T-helper 1 cell treated with Interleukin-12 subunit alpha and Interleukin-12 subunit beta and Interleukin-4 antibody, amounts not matched to agents 30 μg/mL and 1 μg/mL, for 36 hours (primary cell): ENCODE results near the gene C1QC.
"Not testable (repeated sequence)": the region's sequence is repeated elsewhere in the genome, so short reads cannot be mapped to it uniquely, and the experiment has no call there.

Source experiments
- H3K27ac Mint-ChIP-seq: one replicate; pipeline ENCODE4 v1.8.0; 2021; ENCODE audit warnings: mild to moderate bottlenecking, mixed read lengths
- H3K27me3 Mint-ChIP-seq: one replicate; pipeline ENCODE4 v1.8.0; 2021; ENCODE audit warnings: low read depth, mixed read lengths
- H3K36me3 Mint-ChIP-seq: one replicate; pipeline ENCODE4 v1.8.0; 2021; ENCODE audit warnings: low read depth, mixed read lengths
- H3K4me1 Mint-ChIP-seq: one replicate; pipeline ENCODE4 v1.8.0; 2021; ENCODE audit warnings: low read depth, mixed read lengths
- H3K4me3 Mint-ChIP-seq: one replicate; pipeline ENCODE4 v1.8.0; 2021; ENCODE audit warnings: mild to moderate bottlenecking, moderate library complexity, mixed read lengths
- H3K9me3 Mint-ChIP-seq: one replicate; pipeline ENCODE4 v1.8.0; 2021; ENCODE audit warnings: mixed read lengths

C1QC gene

DNA sequence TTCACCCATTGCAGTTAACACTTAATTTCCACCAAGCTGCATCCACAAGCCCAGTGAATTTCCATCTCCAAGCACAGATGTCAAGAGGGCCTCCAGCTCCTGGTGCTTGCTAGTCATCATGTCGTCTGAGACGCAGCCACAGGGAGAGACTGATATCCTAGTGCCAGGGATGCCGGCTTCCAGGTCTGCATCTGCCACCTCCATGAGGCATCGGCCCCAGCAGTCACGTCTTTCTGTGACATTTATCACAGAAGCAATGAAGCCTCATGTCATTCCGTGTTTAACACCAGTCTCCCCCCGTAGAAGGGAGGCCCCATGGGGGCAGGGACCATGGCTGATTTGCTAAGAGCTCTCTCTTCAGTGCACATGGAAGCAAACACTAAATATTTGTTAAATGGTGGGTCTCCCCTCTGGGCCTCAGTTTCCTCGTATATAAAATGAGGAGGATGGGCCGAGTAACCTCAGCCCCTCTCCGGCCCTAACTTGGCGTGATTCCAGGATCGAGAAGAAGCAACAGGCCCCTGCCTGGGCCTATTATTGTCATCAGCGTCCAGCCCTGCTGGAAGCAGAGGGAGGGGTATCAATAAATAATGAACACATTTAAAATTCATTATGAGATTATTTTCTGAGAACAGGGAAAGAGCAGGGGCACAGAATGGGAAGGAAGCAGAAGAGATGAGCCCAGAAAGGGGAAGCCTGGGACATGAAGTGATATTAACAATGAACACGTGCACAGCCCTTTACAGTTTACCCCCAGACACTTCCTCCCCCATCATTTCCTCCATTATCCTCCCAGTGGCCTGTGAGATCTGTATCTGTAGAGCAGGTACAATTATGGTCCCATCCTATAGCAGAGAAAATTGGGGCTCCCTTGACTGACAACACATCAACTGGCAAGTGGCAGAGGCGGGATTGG is 8.8 kb downstream of the C1QC start:
- Mint-ChIP-seq H3K36me3 (no peaks in the 10 kb centered on the region), H3K27ac (no peak overlapping the region), H3K9me3 (no peaks in the 10 kb centered on the region), H3K4me1 (no peaks in the 10 kb centered on the region), H3K27me3 (no peaks in the 10 kb centered on the region), H3K4me3 (no peak overlapping the region)

DNA sequence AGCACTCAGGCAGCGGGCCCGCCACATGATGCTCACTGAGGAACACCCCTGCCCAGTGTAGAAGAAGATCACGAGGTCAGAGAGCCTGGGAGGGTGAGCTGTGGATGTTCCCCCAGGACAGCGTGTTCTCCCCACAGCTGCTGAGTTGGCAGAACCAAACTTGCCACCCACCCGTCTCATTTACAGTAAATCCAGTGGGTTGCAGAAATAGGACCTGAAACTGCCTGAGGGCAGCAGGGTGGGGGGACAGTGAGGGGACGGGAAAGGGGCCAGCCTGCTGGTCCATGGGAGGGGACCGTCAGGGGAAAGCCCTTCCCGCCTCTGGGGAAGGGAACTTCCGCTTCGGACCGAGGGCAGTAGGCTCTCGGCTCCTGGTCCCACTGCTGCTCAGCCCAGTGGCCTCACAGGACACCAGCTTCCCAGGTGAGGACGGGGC is 9.5 kb downstream of the C1QC start, which contains the start of gene C1QB:
TSS of gene C1QB (plus strand) at position 356 of the 436 bp plus-strand sequence. CDS start 6,227 bp downstream, outside the sequence.
- no peaks in the 10 kb centered on the region for H3K9me3 Mint-ChIP-seq

GRCh38 chr1:22654692-22655091 is 11.3 kb downstream of the C1QC start:
- no peaks in the 10 kb centered on the region for H3K27me3 Mint-ChIP-seq
- H3K9me3 Mint-ChIP-seq = no peaks in the 10 kb centered on the region
- H3K4me3 Mint-ChIP-seq = no peak overlapping the region
- no peaks in the 10 kb centered on the region for H3K4me1 Mint-ChIP-seq
- no peak overlapping the region for H3K27ac Mint-ChIP-seq
- H3K36me3 Mint-ChIP-seq = no peaks in the 10 kb centered on the region

More for the DNA sequence above, 9.5 kb downstream of the C1QC start, which contains the start of gene C1QB:
- Mint-ChIP-seq H3K4me1 (no peaks in the 10 kb centered on the region), H3K4me3 (no peak within 1 kb of the TSS), H3K36me3 (no peaks in the 10 kb centered on the region), H3K27ac (no peak within 1 kb of the TSS), H3K27me3 (no peaks in the 10 kb centered on the region)

DNA sequence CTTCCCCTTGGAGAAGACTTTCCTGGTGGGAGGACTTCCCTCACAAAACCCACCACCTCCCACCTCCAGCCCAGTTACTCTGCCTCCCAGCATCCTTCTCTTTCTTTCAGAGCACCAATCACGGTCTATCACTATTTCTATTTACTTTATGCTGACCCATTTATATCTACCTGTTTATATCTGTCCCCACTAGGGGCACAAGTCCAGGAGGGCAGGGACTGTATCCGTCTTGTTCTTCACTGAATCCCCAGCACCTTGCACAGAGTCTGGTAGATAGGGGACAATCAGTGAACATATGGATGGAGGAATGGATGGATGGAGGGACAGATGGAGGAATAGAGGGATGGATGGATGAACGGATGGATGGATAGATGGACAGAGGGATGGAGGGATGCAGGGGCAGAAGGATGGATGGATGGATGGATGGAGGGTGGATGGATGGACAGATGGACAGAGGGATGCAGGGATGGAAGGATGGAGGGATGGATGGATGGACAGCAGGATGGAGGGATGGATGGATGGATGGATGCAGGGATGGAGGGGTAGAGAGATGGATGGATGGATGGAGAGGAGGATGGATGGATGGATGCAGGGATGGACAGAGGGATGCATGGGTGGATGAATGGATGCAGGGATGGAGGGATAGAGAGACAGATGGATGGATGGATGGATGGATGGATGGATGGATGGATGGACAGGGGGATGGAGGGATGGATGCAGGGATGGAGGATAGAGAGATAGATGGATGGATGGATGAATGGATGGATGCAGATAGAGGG is 15.1 kb downstream of the C1QC start:
- no peak overlapping the region for H3K27ac Mint-ChIP-seq
- H3K36me3 Mint-ChIP-seq = no peaks in the 10 kb centered on the region
- H3K4me3 Mint-ChIP-seq = no peak overlapping the region
- H3K9me3 Mint-ChIP-seq = no peaks in the 10 kb centered on the region
- H3K4me1 Mint-ChIP-seq = no peaks in the 10 kb centered on the region
- H3K27me3 Mint-ChIP-seq = no peaks in the 10 kb centered on the region

DNA sequence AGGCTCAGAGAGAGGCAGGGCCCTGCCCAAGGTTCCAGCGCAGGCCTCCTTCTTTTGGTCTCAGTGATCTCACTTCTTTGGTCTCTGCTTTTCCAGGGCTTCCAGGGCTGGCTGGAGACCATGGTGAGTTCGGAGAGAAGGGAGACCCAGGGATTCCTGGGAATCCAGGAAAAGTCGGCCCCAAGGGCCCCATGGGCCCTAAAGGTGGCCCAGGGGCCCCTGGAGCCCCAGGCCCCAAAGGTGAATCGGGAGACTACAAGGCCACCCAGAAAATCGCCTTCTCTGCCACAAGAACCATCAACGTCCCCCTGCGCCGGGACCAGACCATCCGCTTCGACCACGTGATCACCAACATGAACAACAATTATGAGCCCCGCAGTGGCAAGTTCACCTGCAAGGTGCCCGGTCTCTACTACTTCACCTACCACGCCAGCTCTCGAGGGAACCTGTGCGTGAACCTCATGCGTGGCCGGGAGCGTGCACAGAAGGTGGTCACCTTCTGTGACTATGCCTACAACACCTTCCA is 17.3 kb downstream of the C1QC start:
- no peak overlapping the region for H3K4me3 Mint-ChIP-seq
- H3K36me3 Mint-ChIP-seq = no peaks in the 10 kb centered on the region
- no peaks in the 10 kb centered on the region for H3K4me1 Mint-ChIP-seq
- no peaks in the 10 kb centered on the region for H3K27me3 Mint-ChIP-seq
- H3K9me3 Mint-ChIP-seq = no peaks in the 10 kb centered on the region
- no peak overlapping the region for H3K27ac Mint-ChIP-seq

DNA sequence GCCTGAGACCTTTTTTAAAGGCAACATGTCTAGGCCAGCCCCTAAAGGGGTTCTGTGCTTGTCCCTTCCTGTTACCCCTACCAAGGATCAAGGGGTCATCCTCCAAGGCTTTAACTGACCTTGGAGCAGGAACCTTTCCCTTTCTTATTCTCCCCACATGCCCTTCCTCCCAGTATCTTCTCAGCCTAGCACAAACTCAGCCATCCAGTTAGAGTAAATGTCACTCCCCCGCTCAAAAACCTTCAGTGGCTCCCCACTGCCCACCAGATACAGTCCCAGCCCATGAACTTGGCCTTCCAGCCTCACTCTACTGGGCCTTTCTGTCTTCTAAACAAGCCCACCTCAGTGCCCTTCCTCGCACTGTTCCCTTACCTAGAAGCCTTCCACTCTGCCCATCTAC is 18.4 kb downstream of the C1QC start:
- H3K27ac Mint-ChIP-seq = no peak overlapping the region
- no peaks in the 10 kb centered on the region for H3K27me3 Mint-ChIP-seq

GRCh38 chr1:22662318-22662717 is 18.9 kb downstream of the C1QC start:
- Mint-ChIP-seq H3K27me3 (no peaks in the 10 kb centered on the region), H3K9me3 (no peaks in the 10 kb centered on the region), H3K27ac (no peak overlapping the region), H3K4me1 (no peaks in the 10 kb centered on the region), H3K36me3 (no peaks in the 10 kb centered on the region), H3K4me3 (no peak overlapping the region)

More for the DNA sequence above, 18.4 kb downstream of the C1QC start:
- H3K36me3 Mint-ChIP-seq = no peaks in the 10 kb centered on the region
- no peaks in the 10 kb centered on the region for H3K9me3 Mint-ChIP-seq
- no peak overlapping the region for H3K4me3 Mint-ChIP-seq
- H3K4me1 Mint-ChIP-seq = no peaks in the 10 kb centered on the region

GRCh38 chr1:22662986-22663408 is 19.6 kb downstream of the C1QC start:
- Mint-ChIP-seq H3K4me3 (no peak overlapping the region), H3K36me3 (no peaks in the 10 kb centered on the region), H3K27me3 (no peaks in the 10 kb centered on the region), H3K4me1 (no peaks in the 10 kb centered on the region), H3K27ac (no peak overlapping the region), H3K9me3 (no peaks in the 10 kb centered on the region)

DNA sequence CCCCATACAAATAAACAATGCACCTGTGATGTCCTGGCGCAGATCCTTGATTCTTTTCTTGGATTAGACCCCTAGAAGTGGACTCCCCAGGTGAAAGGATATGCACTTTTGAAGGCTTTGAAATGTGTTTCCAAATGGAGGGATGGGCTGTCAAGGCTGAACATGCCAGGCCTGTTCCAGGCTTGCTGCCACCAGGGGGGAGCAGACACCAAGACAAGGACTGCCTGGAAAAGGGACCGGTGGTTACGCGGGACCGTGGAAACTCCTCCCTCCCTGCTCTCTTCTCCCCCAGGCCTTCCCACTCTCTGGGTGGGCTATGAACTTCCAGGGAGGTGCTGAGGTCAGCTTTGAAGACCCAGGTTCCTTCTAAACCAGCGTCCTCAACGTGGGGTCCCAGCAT is 22.3 kb downstream of the C1QC start:
- Mint-ChIP-seq H3K27me3 (no peaks in the 10 kb centered on the region), H3K4me1 (no peaks in the 10 kb centered on the region), H3K9me3 (no peaks in the 10 kb centered on the region), H3K36me3 (no peaks in the 10 kb centered on the region), H3K4me3 (no peak overlapping the region), H3K27ac (no peak overlapping the region)

DNA sequence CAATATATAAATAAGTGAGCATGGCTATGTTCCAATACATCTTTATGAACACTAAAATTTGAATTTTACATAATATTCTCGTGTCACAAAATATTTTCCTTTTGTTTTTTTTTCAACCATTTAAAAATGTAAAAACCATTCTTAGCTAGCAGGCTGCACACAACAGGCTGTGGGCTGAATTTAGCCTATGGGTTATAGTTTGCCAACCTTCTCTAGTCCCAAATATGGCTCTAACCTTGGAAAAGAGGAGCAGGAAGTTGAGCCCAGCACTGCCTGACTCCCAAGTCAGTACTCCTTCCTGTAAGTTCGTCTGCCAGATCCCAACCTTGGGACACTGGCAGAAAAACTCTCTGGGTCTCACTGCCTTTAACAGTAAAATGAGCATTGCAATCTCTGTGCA is 23.0 kb downstream of the C1QC start:
- H3K27ac Mint-ChIP-seq = no peak overlapping the region
- H3K36me3 Mint-ChIP-seq = no peaks in the 10 kb centered on the region
- H3K4me3 Mint-ChIP-seq = no peak overlapping the region
- no peaks in the 10 kb centered on the region for H3K4me1 Mint-ChIP-seq
- H3K27me3 Mint-ChIP-seq = no peaks in the 10 kb centered on the region
- no peaks in the 10 kb centered on the region for H3K9me3 Mint-ChIP-seq

GRCh38 chr1:22668840-22669239 is 25.4 kb downstream of the C1QC start:
- not testable (repeated sequence) for H3K4me3 Mint-ChIP-seq, H3K4me1 Mint-ChIP-seq, H3K36me3 Mint-ChIP-seq, H3K27ac Mint-ChIP-seq, H3K27me3 Mint-ChIP-seq, H3K9me3 Mint-ChIP-seq

- no peaks in the 10 kb centered on the region for H3K4me1 Mint-ChIP-seq
- no peaks in the 10 kb centered on the region for H3K36me3 Mint-ChIP-seq
- H3K27me3 Mint-ChIP-seq = peaks cover 1% of the 10 kb centered on the region
- H3K27ac Mint-ChIP-seq = no peak overlapping the region
- no peaks in the 10 kb centered on the region for H3K9me3 Mint-ChIP-seq
- H3K4me3 Mint-ChIP-seq = no peak overlapping the region
Observed at GRCh38 chr1:22670352-22670975, 27.0 kb downstream of the C1QC start.

GRCh38 chr1:22671999-22672398 is 28.6 kb downstream of the C1QC start:
- no peaks in the 10 kb centered on the region for H3K4me1 Mint-ChIP-seq
- peaks cover 3% of the 10 kb centered on the region for H3K27me3 Mint-ChIP-seq
- no peaks in the 10 kb centered on the region for H3K36me3 Mint-ChIP-seq
- no peaks in the 10 kb centered on the region for H3K9me3 Mint-ChIP-seq
- no peak overlapping the region for H3K4me3 Mint-ChIP-seq
- no peak overlapping the region for H3K27ac Mint-ChIP-seq
